ENCODE measurements around the gene OSGEP.
"Not testable (repeated sequence)": the region's sequence is repeated elsewhere in the genome, so short reads cannot be mapped to it uniquely, and the experiment has no call there.

The OSGEP gene

GRCh38 chr14:20446889-20447288, 7.7 kb downstream of the OSGEP start:
- DNase-seq (ENCODE audit: low spot score) = no peak
- in situ Hi-C loops (cut with MboI; ENCODE audit: low pct_unique_long_range_greater_than_20kb, low sequenced_read_pairs, unreplicated experiment) = no loop called here

GRCh38 chr14:20443650-20444049, 11.0 kb downstream of the OSGEP start:
- in situ Hi-C loops (cut with MboI; ENCODE audit: low pct_unique_long_range_greater_than_20kb, low sequenced_read_pairs, unreplicated experiment); DNase-seq (ENCODE audit: low spot score): not testable (repeated sequence)

More at GRCh38 chr14:20446889-20447288, 7.7 kb downstream of the OSGEP start:
- no peak for TF ChIP-seq CTCF (IDR thresholded peaks at IDR 0.05; ENCODE audit: extremely low read depth, insufficient read depth, missing control alignments)

- TF ChIP-seq CTCF (IDR thresholded peaks at IDR 0.05; ENCODE audit: extremely low read depth, insufficient read depth, missing control alignments) = no peak
- no peak for DNase-seq (ENCODE audit: low spot score)
- in situ Hi-C loops (cut with MboI; ENCODE audit: low pct_unique_long_range_greater_than_20kb, low sequenced_read_pairs, unreplicated experiment) = no loop called here
These were observed 13.2 kb downstream of the OSGEP start for GRCh38 chr14:20441461-20441860.

GRCh38 chr14:20440882-20441281, 13.7 kb downstream of the OSGEP start:
- no peak for TF ChIP-seq CTCF (IDR thresholded peaks at IDR 0.05; ENCODE audit: extremely low read depth, insufficient read depth, missing control alignments)
- in situ Hi-C loops (cut with MboI; ENCODE audit: low pct_unique_long_range_greater_than_20kb, low sequenced_read_pairs, unreplicated experiment) = no loop called here
- DNase-seq (ENCODE audit: low spot score) = peak; percentile 58

- no peak for DNase-seq (ENCODE audit: low spot score)
- in situ Hi-C loops (cut with MboI; ENCODE audit: low pct_unique_long_range_greater_than_20kb, low sequenced_read_pairs, unreplicated experiment) = no loop called here
- TF ChIP-seq CTCF (IDR thresholded peaks at IDR 0.05; ENCODE audit: extremely low read depth, insufficient read depth, missing control alignments) = no peak
These were observed 14.1 kb downstream of the OSGEP start for GRCh38 chr14:20440465-20440864.

- in situ Hi-C loops (cut with MboI; ENCODE audit: low pct_unique_long_range_greater_than_20kb, low sequenced_read_pairs, unreplicated experiment) = no loop called here
- TF ChIP-seq CTCF (IDR thresholded peaks at IDR 0.05; ENCODE audit: extremely low read depth, insufficient read depth, missing control alignments) = no peak
- DNase-seq (ENCODE audit: low spot score) = no peak
These were observed 15.9 kb downstream of the OSGEP start for GRCh38 chr14:20438664-20439063.

GRCh38 chr14:20436363-20436755, 18.3 kb downstream of the OSGEP start:
- TF ChIP-seq CTCF (IDR thresholded peaks at IDR 0.05; ENCODE audit: extremely low read depth, insufficient read depth, missing control alignments) = no peak
- DNase-seq (ENCODE audit: low spot score) = no peak
- in situ Hi-C loops (cut with MboI; ENCODE audit: low pct_unique_long_range_greater_than_20kb, low sequenced_read_pairs, unreplicated experiment) = no loop called here

Measured in GM13977 (cell line).